ENCODE data around the gene PRTN3.
"Not testable (repeated sequence)": the region's sequence is repeated elsewhere in the genome, so short reads cannot be mapped to it uniquely, and the experiment has no call there.

PRTN3 gene

DNA sequence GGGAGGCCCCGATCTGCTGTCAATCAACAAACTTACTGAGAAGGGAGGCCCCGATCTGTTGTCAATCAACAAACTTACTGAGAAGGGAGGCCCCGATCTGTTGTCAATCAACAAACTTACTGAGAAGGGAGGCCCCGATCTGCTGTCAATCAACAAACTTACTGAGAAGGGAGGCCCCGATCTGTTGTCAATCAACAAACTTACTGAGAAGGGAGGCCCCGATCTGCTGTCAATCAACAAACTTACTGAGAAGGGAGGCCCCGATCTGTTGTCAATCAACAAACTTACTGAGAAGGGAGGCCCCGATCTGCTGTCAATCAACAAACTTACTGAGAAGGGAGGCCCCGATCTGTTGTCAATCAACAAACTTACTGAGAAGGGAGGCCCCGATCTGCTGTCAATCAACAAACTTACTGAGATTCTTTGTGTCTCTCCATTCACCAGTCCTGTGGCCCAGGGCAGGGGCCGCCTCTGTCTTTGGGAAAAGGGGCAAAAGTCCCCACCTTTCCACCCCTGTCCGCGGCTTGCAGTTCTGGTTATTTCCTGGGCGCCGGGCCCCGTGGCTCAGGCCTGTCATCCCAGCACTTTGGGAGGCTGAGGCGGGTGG lies 12.9 kb downstream of the PRTN3 start:
- not testable (repeated sequence) for H3K4me3 ChIP-seq (ENCODE audit: low read length); H3K4me1 ChIP-seq (ENCODE audit: insufficient read depth, low read length)
- WGBS = 94% methylated on average over 11 of the region's 17 CpGs

DNA sequence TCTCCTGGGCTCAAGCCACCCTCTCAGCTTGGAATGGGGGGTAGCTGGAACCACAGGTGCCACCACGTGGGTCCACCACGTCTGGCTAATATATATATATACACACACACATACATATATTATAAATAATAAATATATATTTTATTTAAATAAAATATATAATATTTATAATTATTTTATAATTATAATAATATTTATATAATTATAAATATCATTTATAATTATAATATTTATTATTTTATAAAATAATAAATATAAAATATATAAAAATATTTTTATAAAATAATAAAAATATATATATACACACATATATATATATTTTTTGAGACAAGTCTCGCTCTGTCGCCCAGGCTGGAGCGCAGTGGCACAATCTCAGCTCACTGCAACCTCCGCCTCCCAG lies 13.8 kb downstream of the PRTN3 start:
- H3K9ac ChIP-seq (ENCODE audit: low read depth, low read length) = no peak overlapping the region
- H3K27me3 ChIP-seq (ENCODE audit: insufficient read depth, low read length) = peaks cover 10% of the 10 kb centered on the region
- no peak overlapping the region for H3K4me3 ChIP-seq (ENCODE audit: low read length)
- no peaks in the 10 kb centered on the region for H3K9me3 ChIP-seq (ENCODE audit: insufficient read depth, low read depth, low read length)
- no peaks in the 10 kb centered on the region for H3K4me1 ChIP-seq (ENCODE audit: insufficient read depth, low read length)
- no peak overlapping the region for H3K27ac ChIP-seq (ENCODE audit: low read depth, low read length)
- no peaks in the 10 kb centered on the region for H3K36me3 ChIP-seq (ENCODE audit: insufficient read depth, low read length)
- 95% methylated on average over 4 of the region's 6 CpGs for WGBS

More for the DNA sequence above, 12.9 kb downstream of the PRTN3 start:
- not testable (repeated sequence) for H3K27ac ChIP-seq (ENCODE audit: low read depth, low read length); H3K27me3 ChIP-seq (ENCODE audit: insufficient read depth, low read length); H3K9ac ChIP-seq (ENCODE audit: low read depth, low read length); H3K9me3 ChIP-seq (ENCODE audit: insufficient read depth, low read depth, low read length); H3K36me3 ChIP-seq (ENCODE audit: insufficient read depth, low read length)

- Histone ChIP-seq H3K27ac (ENCODE audit: low read depth, low read length) (no peak overlapping the region), H3K9me3 (ENCODE audit: insufficient read depth, low read depth, low read length) (no peaks in the 10 kb centered on the region), H3K4me3 (ENCODE audit: low read length) (no peak overlapping the region), H3K27me3 (ENCODE audit: insufficient read depth, low read length) (peaks cover 16% of the 10 kb centered on the region), H3K36me3 (ENCODE audit: insufficient read depth, low read length) (no peaks in the 10 kb centered on the region), H3K9ac (ENCODE audit: low read depth, low read length) (no peak overlapping the region), H3K4me1 (ENCODE audit: insufficient read depth, low read length) (no peaks in the 10 kb centered on the region)
- 89% methylated on average over 12 of the region's 12 CpGs for WGBS
Measured at GRCh38 chr19:855142-855541, 14.3 kb downstream of the PRTN3 start.

DNA sequence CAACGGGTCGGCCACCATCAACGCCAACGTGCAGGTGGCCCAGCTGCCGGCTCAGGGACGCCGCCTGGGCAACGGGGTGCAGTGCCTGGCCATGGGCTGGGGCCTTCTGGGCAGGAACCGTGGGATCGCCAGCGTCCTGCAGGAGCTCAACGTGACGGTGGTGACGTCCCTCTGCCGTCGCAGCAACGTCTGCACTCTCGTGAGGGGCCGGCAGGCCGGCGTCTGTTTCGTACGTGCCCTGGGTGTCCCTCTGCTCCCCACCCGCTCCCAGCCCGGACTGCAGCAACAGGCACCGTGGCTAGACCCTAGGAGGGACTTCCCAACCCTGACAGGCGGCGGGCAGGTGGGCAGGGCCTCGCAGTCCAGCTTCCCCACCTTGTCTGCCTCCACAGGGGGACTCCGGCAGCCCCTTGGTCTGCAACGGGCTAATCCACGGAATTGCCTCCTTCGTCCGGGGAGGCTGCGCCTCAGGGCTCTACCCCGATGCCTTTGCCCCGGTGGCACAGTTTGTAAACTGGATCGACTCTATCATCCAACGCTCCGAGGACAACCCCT lies 14.8 kb downstream of the PRTN3 start:
- peaks cover 20% of the 10 kb centered on the region for H3K27me3 ChIP-seq (ENCODE audit: insufficient read depth, low read length)
- no peaks in the 10 kb centered on the region for H3K36me3 ChIP-seq (ENCODE audit: insufficient read depth, low read length)
- H3K4me3 ChIP-seq (ENCODE audit: low read length) = no peak overlapping the region
- no peaks in the 10 kb centered on the region for H3K4me1 ChIP-seq (ENCODE audit: insufficient read depth, low read length)
- H3K9ac ChIP-seq (ENCODE audit: low read depth, low read length) = no peak overlapping the region
- no peak overlapping the region for H3K27ac ChIP-seq (ENCODE audit: low read depth, low read length)
- 81% methylated on average over 40 of the region's 40 CpGs for WGBS
- no peaks in the 10 kb centered on the region for H3K9me3 ChIP-seq (ENCODE audit: insufficient read depth, low read depth, low read length)

GRCh38 chr19:858284-858683 lies 17.5 kb downstream of the PRTN3 start:
- WGBS = 80% methylated on average over 9 of the region's 9 CpGs
- no peaks in the 10 kb centered on the region for H3K4me1 ChIP-seq (ENCODE audit: insufficient read depth, low read length)
- peaks cover 27% of the 10 kb centered on the region for H3K27me3 ChIP-seq (ENCODE audit: insufficient read depth, low read length)
- H3K4me3 ChIP-seq (ENCODE audit: low read length) = no peak overlapping the region
- H3K27ac ChIP-seq (ENCODE audit: low read depth, low read length) = no peak overlapping the region
- H3K9ac ChIP-seq (ENCODE audit: low read depth, low read length) = no peak overlapping the region
- H3K36me3 ChIP-seq (ENCODE audit: insufficient read depth, low read length) = no peaks in the 10 kb centered on the region
- H3K9me3 ChIP-seq (ENCODE audit: insufficient read depth, low read depth, low read length) = no peaks in the 10 kb centered on the region

- no peaks in the 10 kb centered on the region for H3K9me3 ChIP-seq (ENCODE audit: insufficient read depth, low read depth, low read length)
- H3K4me1 ChIP-seq (ENCODE audit: insufficient read depth, low read length) = no peaks in the 10 kb centered on the region
- H3K4me3 ChIP-seq (ENCODE audit: low read length) = peak within 1 kb of the TSS; percentile 53
- WGBS = 74% methylated on average over 24 of the region's 24 CpGs
- no peaks in the 10 kb centered on the region for H3K36me3 ChIP-seq (ENCODE audit: insufficient read depth, low read length)
- no peak within 1 kb of the TSS for H3K27ac ChIP-seq (ENCODE audit: low read depth, low read length)
- H3K9ac ChIP-seq (ENCODE audit: low read depth, low read length) = no peak within 1 kb of the TSS
- peaks cover 27% of the 10 kb centered on the region for H3K27me3 ChIP-seq (ENCODE audit: insufficient read depth, low read length)
Measured at GRCh38 chr19:858868-859843, 18.4 kb downstream of the PRTN3 start, which contains the start of gene CFD. Gene CFD, plus strand, starts transcription at chr19:859664. Its CDS starts 26 bp downstream, at chr19:859690.

DNA sequence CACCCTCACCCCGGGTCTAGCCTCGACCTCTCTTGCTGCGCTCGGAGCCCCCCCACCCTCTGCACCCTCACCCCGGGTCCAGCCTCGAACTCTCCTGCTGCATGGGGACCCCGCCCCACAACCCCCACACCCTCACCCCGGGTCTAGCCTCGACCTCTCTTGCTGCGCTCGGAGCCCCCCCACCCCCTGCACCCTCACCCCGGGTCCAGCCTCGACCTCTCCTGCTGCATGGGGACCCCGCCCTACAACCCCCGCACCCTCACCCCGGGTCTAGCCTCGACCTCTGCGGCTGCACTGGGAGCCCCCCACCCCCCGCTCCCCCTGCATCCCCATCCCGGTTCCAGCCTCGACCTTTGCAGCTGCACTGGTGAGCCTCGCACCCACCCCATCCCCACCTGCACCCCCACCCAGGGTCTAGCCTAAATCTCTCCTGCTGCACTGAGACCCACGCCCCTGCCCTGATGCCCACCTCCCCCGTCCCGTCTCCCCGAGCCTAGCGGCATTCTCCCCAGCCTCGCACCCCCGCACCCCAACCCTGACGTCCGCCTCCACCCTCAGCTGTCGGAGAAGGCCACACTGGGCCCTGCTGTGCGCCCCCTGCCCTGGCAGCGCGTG lies 20.4 kb downstream of the PRTN3 start:
- peak overlapping the region; percentile 36 for H3K4me3 ChIP-seq (ENCODE audit: low read length)
- no peaks in the 10 kb centered on the region for H3K9me3 ChIP-seq (ENCODE audit: insufficient read depth, low read depth, low read length)
- H3K27me3 ChIP-seq (ENCODE audit: insufficient read depth, low read length) = peaks cover 27% of the 10 kb centered on the region
- WGBS = 54% methylated on average over 34 of the region's 35 CpGs
- H3K9ac ChIP-seq (ENCODE audit: low read depth, low read length) = no peak overlapping the region
- peak overlapping the region; percentile 35; the same call in 1 of the 2 replicates for H3K27ac ChIP-seq (ENCODE audit: low read depth, low read length)
- H3K36me3 ChIP-seq (ENCODE audit: insufficient read depth, low read length) = no peaks in the 10 kb centered on the region
- no peaks in the 10 kb centered on the region for H3K4me1 ChIP-seq (ENCODE audit: insufficient read depth, low read length)

DNA sequence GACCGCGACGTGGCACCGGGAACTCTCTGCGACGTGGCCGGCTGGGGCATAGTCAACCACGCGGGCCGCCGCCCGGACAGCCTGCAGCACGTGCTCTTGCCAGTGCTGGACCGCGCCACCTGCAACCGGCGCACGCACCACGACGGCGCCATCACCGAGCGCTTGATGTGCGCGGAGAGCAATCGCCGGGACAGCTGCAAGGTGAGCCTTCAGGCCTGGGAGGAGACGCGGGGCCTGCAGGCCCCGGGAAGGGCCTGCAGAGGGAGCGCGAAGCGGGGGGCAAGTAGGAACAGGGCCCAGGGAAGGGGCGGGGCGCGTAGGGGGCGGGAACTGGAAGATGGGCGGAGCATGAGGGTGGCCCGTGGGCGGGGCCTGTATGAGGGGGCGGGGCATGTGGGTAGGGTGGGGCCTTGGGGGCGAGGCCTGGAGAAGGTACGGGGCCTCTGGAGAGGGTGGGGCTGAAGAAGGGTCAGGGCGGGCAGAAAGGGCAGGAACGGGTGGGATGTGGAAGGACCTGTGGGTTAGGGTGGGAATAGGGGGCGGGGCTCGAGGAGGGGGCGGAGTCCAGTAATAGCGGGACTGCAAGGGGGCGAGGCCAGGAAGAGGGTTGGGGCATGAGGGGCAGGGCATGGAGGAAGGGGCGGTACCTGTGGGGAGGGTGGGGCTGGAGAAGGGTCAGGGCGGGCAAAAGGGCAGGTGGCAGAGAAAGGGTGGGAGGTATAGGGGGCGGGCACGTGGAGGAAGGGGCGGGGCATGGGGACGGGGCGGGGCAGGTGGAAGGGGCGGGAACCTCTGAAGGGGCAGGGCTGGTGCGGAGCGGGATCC lies 21.2 kb downstream of the PRTN3 start:
- Histone ChIP-seq H3K27ac (ENCODE audit: low read depth, low read length) (peak overlapping the region; percentile 35; the same call in 1 of the 2 replicates), H3K4me1 (ENCODE audit: insufficient read depth, low read length) (no peaks in the 10 kb centered on the region), H3K9ac (ENCODE audit: low read depth, low read length) (no peak overlapping the region), H3K4me3 (ENCODE audit: low read length) (peak overlapping the region; percentile 53), H3K27me3 (ENCODE audit: insufficient read depth, low read length) (peaks cover 27% of the 10 kb centered on the region), H3K36me3 (ENCODE audit: insufficient read depth, low read length) (no peaks in the 10 kb centered on the region), H3K9me3 (ENCODE audit: insufficient read depth, low read depth, low read length) (no peaks in the 10 kb centered on the region)
- WGBS = 9% methylated on average over 60 of the region's 60 CpGs

GRCh38 chr19:862581-863314 lies 21.9 kb downstream of the PRTN3 start:
- H3K27ac ChIP-seq (ENCODE audit: low read depth, low read length) = no peak overlapping the region
- 20% methylated on average over 48 of the region's 48 CpGs for WGBS
- H3K4me1 ChIP-seq (ENCODE audit: insufficient read depth, low read length) = no peaks in the 10 kb centered on the region
- H3K27me3 ChIP-seq (ENCODE audit: insufficient read depth, low read length) = peaks cover 27% of the 10 kb centered on the region
- H3K9me3 ChIP-seq (ENCODE audit: insufficient read depth, low read depth, low read length) = no peaks in the 10 kb centered on the region
- 0 out of 2 replicates have a peak, but pooled peaks cover under 1% of the 10 kb centered on the region for H3K36me3 ChIP-seq (ENCODE audit: insufficient read depth, low read length)
- no peak overlapping the region for H3K9ac ChIP-seq (ENCODE audit: low read depth, low read length)
- peak overlapping the region; percentile 53 for H3K4me3 ChIP-seq (ENCODE audit: low read length)

GRCh38 chr19:863315-863620 lies 22.5 kb downstream of the PRTN3 start:
- H3K27ac ChIP-seq (ENCODE audit: low read depth, low read length) = no peak overlapping the region

More at GRCh38 chr19:863315-863620, 22.5 kb downstream of the PRTN3 start:
- Histone ChIP-seq H3K27me3 (ENCODE audit: insufficient read depth, low read length) (peaks cover 27% of the 10 kb centered on the region), H3K9ac (ENCODE audit: low read depth, low read length) (no peak overlapping the region), H3K9me3 (ENCODE audit: insufficient read depth, low read depth, low read length) (no peaks in the 10 kb centered on the region), H3K4me1 (ENCODE audit: insufficient read depth, low read length) (no peaks in the 10 kb centered on the region), H3K4me3 (ENCODE audit: low read length) (peak overlapping the region; percentile 53; the same call in 1 of the 2 replicates), H3K36me3 (ENCODE audit: insufficient read depth, low read length) (peaks cover 5% of the 10 kb centered on the region; the same call in 1 of the 2 replicates)
- WGBS = 82% methylated on average over 4 of the region's 7 CpGs
